GOT3 (cell line): Measurements from ENCODE around the gene SIN3B.
A peak's percentile ranks its signal among the peaks of the same experiment; 100 is the strongest.

Experiments used
- DNase-seq: peaks from one replicate; lab custom pipeline; 2025; ENCODE audit warnings: mixed read lengths; lab: John Stamatoyannopoulos, UW

The SIN3B gene

DNA sequence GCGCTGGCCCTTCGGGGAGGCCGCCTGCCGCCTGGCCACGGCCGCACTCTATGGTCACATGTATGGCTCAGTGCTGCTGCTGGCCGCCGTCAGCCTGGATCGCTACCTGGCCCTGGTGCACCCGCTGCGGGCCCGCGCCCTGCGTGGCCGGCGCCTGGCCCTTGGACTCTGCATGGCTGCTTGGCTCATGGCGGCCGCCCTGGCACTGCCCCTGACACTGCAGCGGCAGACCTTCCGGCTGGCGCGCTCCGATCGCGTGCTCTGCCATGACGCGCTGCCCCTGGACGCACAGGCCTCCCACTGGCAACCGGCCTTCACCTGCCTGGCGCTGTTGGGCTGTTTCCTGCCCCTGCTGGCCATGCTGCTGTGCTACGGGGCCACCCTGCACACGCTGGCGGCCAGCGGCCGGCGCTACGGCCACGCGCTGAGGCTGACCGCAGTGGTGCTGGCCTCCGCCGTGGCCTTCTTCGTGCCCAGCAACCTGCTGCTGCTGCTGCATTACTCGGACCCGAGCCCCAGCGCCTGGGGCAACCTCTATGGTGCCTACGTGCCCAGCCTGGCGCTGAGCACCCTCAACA lies 60.8 kb downstream of the SIN3B start:
- DNase-seq, result no peak

- DNase-seq, result no peak
Measured at GRCh38 chr19:16890461-16891184, 61.4 kb downstream of the SIN3B start.

DNA sequence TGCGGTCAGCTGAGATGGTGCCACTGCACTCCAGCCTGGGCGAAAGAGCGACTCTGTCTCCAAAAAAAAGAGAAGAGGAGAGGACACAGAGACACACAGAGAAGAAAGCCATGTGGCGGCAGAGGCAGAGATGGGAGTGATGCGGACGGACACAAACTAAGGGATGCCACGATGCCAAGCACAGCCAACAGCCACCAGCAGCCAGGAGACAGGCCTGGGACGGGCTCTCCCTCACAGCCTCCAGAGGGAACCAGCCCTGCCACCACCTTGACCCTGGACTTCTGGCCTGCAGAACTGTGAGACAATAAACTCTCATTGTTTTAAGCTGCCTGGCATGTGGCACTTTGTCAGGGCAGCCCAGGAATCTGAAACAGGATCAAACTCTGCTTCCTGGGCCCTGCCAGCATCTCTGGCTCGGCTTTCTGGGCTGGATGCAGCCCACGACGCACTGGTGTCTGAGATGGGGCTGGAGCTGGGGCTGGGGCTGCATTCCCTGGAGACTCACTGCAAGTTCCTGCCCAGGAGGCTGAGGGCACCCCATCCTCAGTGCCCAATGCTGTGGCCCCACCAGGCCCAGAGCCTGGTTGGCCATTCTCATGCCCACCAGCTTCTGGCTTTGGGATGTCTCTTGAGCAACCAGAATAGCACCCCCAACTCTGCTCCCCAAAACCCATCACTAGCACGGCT lies 62.6 kb downstream of the SIN3B start:
- DNase-seq, result no peak

DNA sequence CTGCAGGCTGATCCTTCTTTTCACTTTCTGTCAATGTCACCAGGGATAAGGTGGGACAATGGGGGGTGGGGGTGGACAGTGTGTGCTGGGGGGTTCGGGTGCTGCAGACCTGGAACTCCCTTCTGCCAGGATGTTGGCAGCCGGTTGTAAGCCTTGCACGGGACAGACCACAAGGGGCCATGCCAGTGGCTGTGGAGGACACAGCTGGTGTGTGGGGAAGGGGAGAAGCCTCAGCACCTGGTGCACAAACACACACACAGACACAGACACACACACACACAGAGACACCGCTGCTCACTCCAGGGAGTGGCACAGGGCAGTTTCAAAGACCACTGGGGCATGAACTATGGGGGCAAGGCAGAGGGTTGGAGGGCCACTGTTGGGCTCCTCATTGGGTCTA lies 63.2 kb downstream of the SIN3B start:
- no peak for DNase-seq

GRCh38 chr19:16892868-16893685 lies 63.9 kb downstream of the SIN3B start:
- no peak for DNase-seq

DNA sequence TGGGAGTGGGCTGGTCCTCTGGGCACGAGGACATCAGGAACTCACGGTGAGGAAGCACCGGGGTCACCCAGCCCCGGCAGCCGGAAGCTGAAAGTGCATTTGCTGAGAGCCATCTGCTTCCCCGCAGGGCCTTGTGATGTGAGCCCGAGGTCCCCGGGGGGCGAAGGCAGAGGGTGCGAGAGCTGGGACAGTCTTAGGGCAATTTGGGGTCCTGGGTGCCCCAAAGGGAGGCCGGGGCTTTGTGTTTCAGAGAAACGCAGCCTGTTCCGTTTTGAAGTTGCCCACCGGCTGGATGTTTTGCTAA lies 64.4 kb downstream of the SIN3B start:
- no peak for DNase-seq

DNA sequence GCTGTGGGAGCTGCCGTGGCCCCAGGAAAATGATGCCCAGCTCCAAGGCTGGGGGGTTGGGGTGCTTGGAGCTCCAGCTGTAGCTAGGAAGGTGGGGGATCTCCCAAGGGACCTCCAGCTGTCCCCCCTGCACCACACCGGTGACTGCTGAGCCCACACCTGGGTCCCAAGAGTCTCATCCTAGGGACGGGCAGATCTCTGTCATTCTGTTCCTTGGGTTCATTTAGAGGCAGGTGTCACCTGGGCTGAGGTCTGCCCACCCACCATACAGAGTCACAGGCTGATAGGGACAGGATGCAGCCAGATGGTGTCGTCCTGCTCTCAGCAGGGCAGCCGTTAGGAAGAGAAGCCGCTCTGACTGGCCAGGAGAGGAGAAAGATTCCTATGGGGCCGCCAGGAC lies 64.9 kb downstream of the SIN3B start:
- DNase-seq, result no peak

- no peak for DNase-seq
Measured at GRCh38 chr19:16895467-16896145, 66.4 kb downstream of the SIN3B start.

DNA sequence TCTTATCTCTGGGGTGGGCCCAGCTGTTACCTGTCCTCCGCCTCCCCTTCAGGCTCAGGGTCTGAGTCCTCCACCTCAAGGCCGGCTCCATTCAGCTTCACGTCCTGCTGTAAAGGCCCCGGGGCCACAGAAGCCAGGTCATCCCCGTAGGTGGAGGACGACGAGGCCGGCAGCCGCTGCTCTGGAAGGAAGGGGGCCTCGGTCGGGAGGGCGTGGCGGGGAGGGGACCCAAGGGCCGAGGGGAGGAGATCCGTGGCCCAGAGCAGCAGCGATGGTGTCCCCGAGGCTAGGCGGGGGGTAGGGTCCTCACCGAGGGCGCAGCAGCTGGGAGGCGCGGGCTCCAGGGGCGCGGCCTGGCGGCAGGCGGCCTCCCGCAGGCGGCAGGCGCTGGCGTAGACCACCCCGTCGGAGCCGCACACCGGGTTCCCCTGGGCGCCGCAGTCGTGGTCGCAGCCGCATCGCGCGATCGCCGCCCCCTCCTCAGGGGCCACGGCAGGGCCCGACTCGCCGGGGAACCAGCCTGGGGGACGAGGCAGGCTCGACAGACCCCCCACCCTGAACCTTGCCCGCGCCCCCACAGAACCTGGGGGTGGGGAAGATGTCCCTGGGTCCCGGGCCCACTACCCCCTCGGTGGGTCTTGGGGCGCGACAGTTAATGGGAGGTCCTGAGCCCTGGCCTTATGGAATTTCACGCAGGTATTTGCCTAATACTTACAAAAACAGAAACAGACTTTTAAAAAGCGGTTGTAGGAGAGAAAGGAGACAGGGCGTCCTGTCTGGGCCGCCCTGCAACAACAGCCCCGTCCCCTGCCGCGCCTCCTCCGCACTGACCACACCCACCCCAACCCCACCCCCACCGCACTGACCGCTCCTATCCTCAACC lies 67.2 kb downstream of the SIN3B start:
- no peak for DNase-seq

DNA sequence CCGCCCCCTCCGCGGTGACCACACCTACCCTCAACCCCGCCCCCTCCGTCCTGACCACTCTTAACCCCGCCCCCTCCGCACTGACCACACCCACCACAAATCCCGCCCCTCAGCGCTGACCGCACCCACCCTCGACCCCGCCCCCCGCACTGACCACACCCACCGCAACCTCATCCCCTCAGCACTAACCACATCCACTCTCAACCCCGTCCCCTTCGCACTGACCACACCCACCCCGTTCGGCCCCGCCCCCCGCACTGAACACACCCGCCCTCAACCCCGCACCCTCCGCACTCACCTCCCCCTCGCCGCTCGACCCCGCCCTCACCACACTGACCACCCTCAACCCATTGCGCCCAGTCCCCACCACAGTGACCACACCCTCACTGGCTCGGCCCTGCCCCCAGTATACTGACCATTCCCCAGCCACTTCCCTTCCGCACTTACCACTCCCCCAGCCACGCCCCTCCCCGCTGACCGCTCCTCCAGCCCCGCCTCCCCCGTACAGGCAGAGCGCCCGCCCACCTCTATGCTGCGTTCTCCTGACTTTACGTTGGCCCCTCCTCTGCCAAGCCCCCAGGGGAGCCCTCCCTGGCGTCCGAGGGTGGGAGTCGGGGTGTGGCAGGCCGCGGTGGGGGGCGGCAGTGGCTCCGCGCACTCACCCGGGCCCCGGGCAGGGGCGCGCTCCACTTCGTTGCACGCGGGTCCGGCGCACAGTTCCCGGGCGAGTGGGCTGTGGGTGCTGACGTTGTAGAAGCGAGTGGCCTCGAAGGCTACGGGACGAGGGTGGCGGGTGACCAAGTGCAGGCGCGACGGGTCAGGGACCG lies 68.0 kb downstream of the SIN3B start:
- DNase-seq, result peak; percentile 69

GRCh38 chr19:16897856-16898161 lies 68.6 kb downstream of the SIN3B start:
- no peak for DNase-seq

GRCh38 chr19:16898361-16899015 lies 69.3 kb downstream of the SIN3B start:
- DNase-seq, result no peak

DNA sequence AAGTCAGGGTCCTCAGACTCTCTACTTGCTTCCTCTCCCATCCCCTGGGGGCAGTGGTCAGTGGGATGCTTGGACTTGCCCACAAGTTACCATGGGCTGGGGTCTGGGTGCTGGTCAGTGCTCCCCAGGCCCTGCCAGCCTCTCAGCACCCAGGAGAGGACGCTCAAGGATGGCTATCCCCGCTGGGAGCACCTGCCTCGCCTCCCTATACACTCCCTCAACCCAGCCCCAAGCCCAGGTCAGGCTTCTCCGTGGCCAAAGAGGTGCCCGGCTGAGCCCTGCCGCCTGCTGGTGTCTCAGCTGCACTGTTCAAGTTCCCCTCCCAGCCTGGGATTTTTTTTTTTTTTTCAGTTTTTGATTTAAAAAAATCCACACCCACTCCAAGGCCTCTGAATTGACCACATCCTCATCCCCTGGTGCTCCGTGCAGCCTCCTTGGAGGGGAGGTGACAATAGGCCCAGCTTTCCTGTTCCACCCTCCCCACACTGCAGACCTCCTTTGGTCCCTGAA lies 70.4 kb downstream of the SIN3B start:
- DNase-seq, result no peak

DNA sequence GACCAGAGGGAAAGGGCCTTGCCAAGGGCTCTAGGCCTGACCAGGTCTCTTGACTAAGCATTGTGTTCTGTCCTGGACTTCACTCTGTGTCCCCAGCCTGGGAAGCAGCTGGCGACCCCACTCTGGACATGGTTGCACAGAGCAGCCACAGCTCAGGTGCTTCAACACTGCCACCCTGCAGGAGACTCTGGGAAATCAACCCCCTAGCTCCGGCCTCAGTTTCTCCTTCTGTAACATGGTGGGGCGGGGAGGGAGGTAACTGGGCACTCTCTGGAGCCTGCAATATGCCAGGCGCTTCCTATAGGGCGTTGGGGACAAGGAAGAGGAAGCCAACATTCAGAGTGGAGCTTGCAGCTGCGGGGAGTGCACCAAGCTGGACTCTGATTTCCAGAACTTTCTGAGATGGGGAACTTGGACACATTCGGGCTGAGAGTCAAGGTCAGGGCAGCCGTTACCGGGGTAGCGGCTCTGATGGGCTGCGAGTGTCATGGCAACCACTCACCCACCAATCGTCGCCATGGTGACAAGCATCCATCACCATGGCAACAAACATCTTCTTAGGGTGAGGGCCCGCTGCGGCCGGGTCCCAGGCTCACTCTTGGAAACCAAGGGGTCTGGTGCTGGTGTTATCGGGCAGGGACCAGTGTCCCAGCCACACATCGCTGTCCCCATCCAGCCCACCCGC lies 72.4 kb downstream of the SIN3B start:
- no peak for DNase-seq

DNA sequence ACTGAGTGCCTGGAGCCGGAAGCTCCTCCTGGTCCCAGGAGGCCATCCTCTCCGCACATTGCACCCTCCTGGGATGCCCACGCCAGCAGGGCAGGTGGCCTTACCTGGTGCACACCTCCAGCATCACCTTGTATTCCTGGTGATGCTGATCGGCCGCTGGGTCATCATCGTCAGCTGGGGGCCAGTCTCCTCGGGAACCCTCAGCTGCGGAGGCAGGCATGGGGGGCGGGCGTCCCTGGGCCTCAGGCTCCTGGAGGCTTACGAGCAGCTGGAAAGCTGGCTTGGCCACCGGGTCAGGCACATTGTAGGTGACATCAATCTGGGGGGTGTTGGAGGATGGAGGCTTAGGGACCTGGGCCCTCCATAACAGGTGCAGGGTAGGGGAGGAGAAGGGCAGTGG lies 73.3 kb downstream of the SIN3B start:
- DNase-seq, result no peak

DNA sequence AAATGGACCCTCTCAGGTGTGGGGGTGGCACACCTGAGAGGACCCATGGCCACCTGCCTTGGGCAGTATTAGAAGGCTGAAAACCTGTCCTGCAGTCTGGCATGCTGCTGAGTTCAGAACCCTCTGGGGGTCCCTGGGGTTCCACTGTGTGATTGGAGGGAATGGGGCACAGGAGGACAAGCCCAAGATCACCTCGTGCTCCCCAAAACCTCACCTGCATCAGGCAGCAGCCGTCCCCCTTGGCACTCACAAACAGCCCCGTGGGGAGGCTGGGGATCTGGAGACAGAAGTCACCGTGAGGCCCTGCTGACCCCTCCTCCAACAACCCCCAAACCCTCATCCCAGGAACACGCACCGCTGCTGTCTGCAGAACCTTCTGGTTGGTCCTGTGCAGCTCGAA lies 74.1 kb downstream of the SIN3B start:
- DNase-seq, result no peak

DNA sequence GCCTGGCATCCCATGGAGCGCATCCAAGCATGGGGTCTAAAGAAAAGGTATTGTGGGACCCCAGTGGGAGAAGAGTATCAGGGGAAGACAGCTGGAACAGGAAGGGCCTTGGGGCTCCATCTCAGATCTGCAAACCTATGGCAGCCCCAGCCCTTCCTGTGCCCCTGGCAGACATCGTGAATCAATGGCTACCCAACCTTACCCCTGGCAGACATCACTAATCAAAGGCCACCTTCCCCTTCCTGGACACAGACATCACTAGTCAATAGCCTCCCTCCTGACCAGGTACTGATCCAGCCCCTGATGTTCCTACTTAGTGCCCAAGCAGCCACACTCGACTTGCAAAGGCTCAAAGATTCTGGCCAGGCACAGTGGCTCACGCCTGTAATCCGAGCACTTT lies 75.4 kb downstream of the SIN3B start:
- DNase-seq, result no peak

DNA sequence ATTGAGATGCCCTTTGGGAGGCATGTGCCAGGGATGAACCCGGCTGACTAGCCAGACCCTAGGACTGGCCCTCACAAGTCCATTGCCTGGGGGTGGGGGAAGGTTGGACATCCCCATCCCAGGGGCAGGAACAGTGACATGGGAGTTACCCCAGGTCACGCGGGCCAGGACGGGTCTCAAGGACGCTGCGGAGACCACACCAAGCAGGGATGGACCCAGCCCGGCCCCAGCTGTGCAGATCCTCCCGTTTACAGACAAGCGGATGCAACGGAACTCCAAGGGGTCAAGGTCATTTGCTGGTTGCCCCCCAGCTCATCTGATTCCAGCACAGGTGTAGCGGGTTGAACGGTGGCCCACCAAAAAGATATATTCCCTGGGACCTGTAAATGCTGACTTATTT lies 79.6 kb downstream of the SIN3B start:
- no peak for DNase-seq

DNA sequence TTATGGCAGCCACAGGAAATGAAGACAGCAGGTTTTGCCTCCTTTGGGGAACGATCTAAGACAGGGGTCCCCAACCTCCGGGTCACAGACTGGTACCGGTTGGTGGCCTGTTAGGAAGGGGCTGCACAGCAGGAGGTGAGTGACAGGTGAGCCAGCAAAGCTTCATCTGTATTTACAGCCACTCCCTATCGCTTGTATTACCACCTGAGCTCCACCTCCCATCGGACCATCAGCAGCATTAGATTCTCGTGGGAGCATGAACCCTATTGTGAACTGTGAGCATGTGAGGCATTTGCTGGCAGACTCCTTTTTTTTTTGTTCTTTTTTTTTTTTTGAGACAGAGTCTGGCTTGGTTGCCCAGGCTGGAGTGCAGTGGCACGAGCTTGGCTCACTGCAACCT lies 81.8 kb downstream of the SIN3B start:
- no peak for DNase-seq
